PC-3 (cell line): ENCODE data around the gene CLRN3.

Experiments used
- EZH2phosphoT487 ChIP-seq: fragments of 300-600 bp; sonication (generic); IDR thresholded peaks from 2 replicates; pipeline ENCODE4 v1.6.1; 2018; ENCODE audit warnings: mild to moderate bottlenecking, antibody characterized with exemption, low read length, borderline replicate concordance
- TF ChIP-seq, protein P1 (sequence below): fragments of 300-600 bp; sonication (generic); conservative IDR thresholded peaks from 2 replicates; pipeline ENCODE4 v1.5.1; 2017; ENCODE audit warnings: antibody characterized with exemption, low read depth, mild to moderate bottlenecking, low read length

DNA sequence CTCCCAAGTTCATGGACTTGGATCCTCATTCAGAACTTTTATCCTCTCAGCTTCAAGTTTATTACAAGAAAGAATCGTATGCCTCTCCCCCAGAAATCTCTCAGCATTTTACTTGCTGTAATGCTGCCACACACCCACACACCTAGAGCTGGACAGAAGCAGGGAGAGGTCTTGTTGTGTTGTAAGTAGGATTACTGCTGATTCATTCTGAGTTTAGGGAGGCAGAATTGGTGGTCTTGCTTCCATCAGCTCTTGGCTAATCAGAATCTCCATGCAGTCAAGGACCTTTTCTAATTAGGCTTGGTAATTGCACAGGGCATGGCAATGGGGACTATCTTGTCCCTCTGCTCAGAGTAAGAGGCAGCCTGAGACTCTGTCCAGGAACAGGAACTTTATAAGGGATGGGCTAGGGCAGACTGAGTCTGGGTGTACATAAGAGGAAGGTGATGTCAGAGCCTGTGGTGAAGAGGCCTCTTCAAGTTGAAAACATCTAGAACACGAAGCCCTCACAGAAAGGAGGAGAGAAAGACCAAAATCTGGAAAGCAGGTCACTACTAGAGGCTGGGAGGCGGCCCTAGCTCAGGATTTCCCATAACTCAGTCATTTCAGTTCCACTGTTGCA is 7.1 kb upstream of the CLRN3 start:
- TF ChIP-seq, protein P1, sequence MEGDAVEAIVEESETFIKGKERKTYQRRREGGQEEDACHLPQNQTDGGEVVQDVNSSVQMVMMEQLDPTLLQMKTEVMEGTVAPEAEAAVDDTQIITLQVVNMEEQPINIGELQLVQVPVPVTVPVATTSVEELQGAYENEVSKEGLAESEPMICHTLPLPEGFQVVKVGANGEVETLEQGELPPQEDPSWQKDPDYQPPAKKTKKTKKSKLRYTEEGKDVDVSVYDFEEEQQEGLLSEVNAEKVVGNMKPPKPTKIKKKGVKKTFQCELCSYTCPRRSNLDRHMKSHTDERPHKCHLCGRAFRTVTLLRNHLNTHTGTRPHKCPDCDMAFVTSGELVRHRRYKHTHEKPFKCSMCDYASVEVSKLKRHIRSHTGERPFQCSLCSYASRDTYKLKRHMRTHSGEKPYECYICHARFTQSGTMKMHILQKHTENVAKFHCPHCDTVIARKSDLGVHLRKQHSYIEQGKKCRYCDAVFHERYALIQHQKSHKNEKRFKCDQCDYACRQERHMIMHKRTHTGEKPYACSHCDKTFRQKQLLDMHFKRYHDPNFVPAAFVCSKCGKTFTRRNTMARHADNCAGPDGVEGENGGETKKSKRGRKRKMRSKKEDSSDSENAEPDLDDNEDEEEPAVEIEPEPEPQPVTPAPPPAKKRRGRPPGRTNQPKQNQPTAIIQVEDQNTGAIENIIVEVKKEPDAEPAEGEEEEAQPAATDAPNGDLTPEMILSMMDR: no peak
- TF ChIP-seq EZH2phosphoT487: no peak
